Gastroesophageal sphincter (tissue), 4 donors: ENCODE measurements around the gene DCP1B. TPM values are rescaled to one million over a fixed set of nuclear protein-coding genes. Genes with fewer than 3 reads are reported as not detected.

ENCODE experiments used
- ATAC-seq: fragments of 150-250 bp; one replicate; pipeline ENCODE4 v1.9.1; 2016; ENCODE audit warnings: mild to moderate bottlenecking, moderate library complexity
- H3K27ac ChIP-seq, 4 donors: fragments of 200-600 bp; sonication (generic) in 3 of 4; 1 replicate in 3 of 4; 2 replicates in 1 of 4; pipeline ENCODE4 v1.5.1; 2016 to 2019
- H3K27me3 ChIP-seq: fragments of 200-600 bp; sonication (generic); one replicate; pipeline ENCODE4 v1.5.1; 2019
- H3K36me3 ChIP-seq, 2 donors: fragments of 200-600 bp; sonication (generic); one replicate each; pipeline ENCODE4 v1.5.1; 2019; ENCODE audit warnings: control low read depth in 1 of 2
- H3K4me1 ChIP-seq, 3 donors: fragments of 200-600 bp; sonication (generic); 1 replicate in 2 of 3; 2 replicates in 1 of 3; pipeline ENCODE4 v1.5.1; 2016 to 2019; ENCODE audit warnings: control low read depth in 2 of 3
- H3K4me3 ChIP-seq, 2 donors: fragments of 200-600 bp; sonication (generic); one replicate each; pipeline ENCODE4 v1.5.1; 2019; ENCODE audit warnings: mild to moderate bottlenecking in 1 of 2, moderate library complexity in 1 of 2
- H3K9me3 ChIP-seq, 3 donors: fragments of 200-600 bp; sonication (generic); one replicate each; pipeline ENCODE4 v1.5.1; 2017 to 2019; ENCODE audit warnings: control low read depth in 2 of 3
- CTCF ChIP-seq, 4 experiments: fragments of 200-600 bp in 2 of 4; fragments of 450-650 bp in 2 of 4; sonication (generic) in 1 of 4; IDR thresholded peaks; one replicate each; pipeline ENCODE4 v1.5.1; 2017 to 2019; ENCODE audit warnings: antibody characterized with exemption in 4 of 4, mild to moderate bottlenecking in 2 of 4, moderate library complexity in 2 of 4
- EP300 ChIP-seq: sonication (generic); formaldehyde crosslinking; IDR thresholded peaks from one replicate; pipeline ENCODE4 v1.6.1; 2017; ENCODE audit warnings: antibody characterized with exemption, mild to moderate bottlenecking
- POLR2A ChIP-seq, 2 donors: fragments of 450-650 bp; IDR thresholded peaks; one replicate each; pipeline ENCODE4 v1.6.1; 2017; ENCODE audit warnings: antibody characterized with exemption in 2 of 2, mild to moderate bottlenecking in 2 of 2, moderate library complexity in 1 of 2
- POLR2AphosphoS5 ChIP-seq: sonication (generic); formaldehyde crosslinking; IDR thresholded peaks from one replicate; pipeline ENCODE4 v1.6.1; 2017; ENCODE audit warnings: antibody characterized with exemption
- whole genome bisulfite sequencing, 2 donors: methylation state at CpG; one replicate each; pipeline ENCODE4 v1.1.5; 2018; ENCODE audit warnings: low coverage in 1 of 2; 5-methylcytosine and 5-hydroxymethylcytosine counted together
- total RNA-seq, 4 donors: library from RNA; depleted of rRNA; stranded (reverse); fragments of >200 nt; gene quantifications; one replicate each; pipeline ENCODE4 v1.1.0, GENCODE V29; 2016

The DCP1B gene
- total RNA-seq, 4 donors from 2014 or later: 26.1 to 30.4 (median 27.9) TPM

- no peak for TF ChIP-seq POLR2A (IDR thresholded peaks at IDR 0.05)
- no peak for TF ChIP-seq CTCF (IDR thresholded peaks at IDR 0.05)
- no peak for TF ChIP-seq EP300
- TF ChIP-seq POLR2AphosphoS5: no peak
- Histone ChIP-seq H3K27ac (no peak overlapping the region), H3K9me3 (no peaks in the 10 kb centered on the region), H3K36me3 (no peaks in the 10 kb centered on the region), H3K4me1 (peaks cover 0 to 20% (median 4%) of the 10 kb centered on the region in 3 donors), H3K4me3 (no peak overlapping the region), H3K27me3 (no peaks in the 10 kb centered on the region)
- ATAC-seq: no peak
- whole genome bisulfite sequencing, 2 donors: 94% methylated on average over 3 of the region's 3 CpGs
Measured at GRCh38 chr12:1919763-1920162, 84.5 kb downstream of the DCP1B start.

GRCh38 chr12:1919284-1919683, 85.0 kb downstream of the DCP1B start:
- H3K27ac ChIP-seq: no peak overlapping the region
- no peaks in the 10 kb centered on the region for H3K27me3 ChIP-seq
- WGBS, 2 donors: 88 to 91% methylated on average over 2 to 4 of the region's 5 CpGs
- ATAC-seq: no peak
- TF ChIP-seq POLR2AphosphoS5 (no peak), CTCF (IDR thresholded peaks at IDR 0.05) (no peak), EP300 (no peak), POLR2A (IDR thresholded peaks at IDR 0.05) (no peak)
- no peaks in the 10 kb centered on the region for H3K36me3 ChIP-seq
- no peaks in the 10 kb centered on the region for H3K9me3 ChIP-seq
- H3K4me1 ChIP-seq: peaks cover 0 to 15% (median 4%) of the 10 kb centered on the region in 3 donors
- H3K4me3 ChIP-seq: no peak overlapping the region

- H3K4me3 ChIP-seq: peak overlapping the region in 1 of 2 donors; percentile 36
- 60 to 80% methylated on average over 1 of the region's 6 CpGs for WGBS, 2 donors
- no peak overlapping the region for H3K27ac ChIP-seq
Measured at GRCh38 chr12:1918884-1919236, 85.4 kb downstream of the DCP1B start.

GRCh38 chr12:1918081-1918883, 86.0 kb downstream of the DCP1B start, which contains the start of gene CACNA2D4:
CACNA2D4 (minus strand) TSS chr12:1918652; CDS start chr12:1918473, 179 bp downstream.
- Histone ChIP-seq H3K27me3 (no peaks in the 10 kb centered on the region), H3K4me1 (peaks cover 0 to 12% (median 4%) of the 10 kb centered on the region in 3 donors), H3K27ac (peak within 1 kb of the TSS in 3 of 4 donors; percentile 24 to 59 (median 53)), H3K4me3 (peak within 1 kb of the TSS in 1 of 2 donors; percentile 36), H3K9me3 (no peaks in the 10 kb centered on the region), H3K36me3 (no peaks in the 10 kb centered on the region)
- ATAC-seq: no peak
- no peak for TF ChIP-seq POLR2AphosphoS5
- no peak for TF ChIP-seq POLR2A (IDR thresholded peaks at IDR 0.05)
- TF ChIP-seq CTCF (IDR thresholded peaks at IDR 0.05): no peak
- TF ChIP-seq EP300: no peak
- WGBS, 2 donors: 55 to 64% methylated on average over 6 of the region's 18 CpGs

More at GRCh38 chr12:1918884-1919236, 85.4 kb downstream of the DCP1B start:
- H3K36me3 ChIP-seq: no peaks in the 10 kb centered on the region
- TF ChIP-seq POLR2A (IDR thresholded peaks at IDR 0.05) (no peak), EP300 (no peak), POLR2AphosphoS5 (no peak), CTCF (IDR thresholded peaks at IDR 0.05) (no peak)
- H3K9me3 ChIP-seq: no peaks in the 10 kb centered on the region
- H3K27me3 ChIP-seq: no peaks in the 10 kb centered on the region
- ATAC-seq: no peak
- peaks cover 0 to 12% (median 4%) of the 10 kb centered on the region in 3 donors for H3K4me1 ChIP-seq
